HG03521 (cell line): Measurements from ENCODE around the gene HMBS.
"Not testable (repeated sequence)": the region's sequence is repeated elsewhere in the genome, so short reads cannot be mapped to it uniquely, and the experiment has no call there.

Source experiments
- ATAC-seq: cut with Tn5 transposase; IDR thresholded peaks from one replicate; pipeline ENCODE4 v1.9.1; 2021; ENCODE audit warnings: mild to moderate bottlenecking, moderate library complexity; ENCODE audit not compliant: unreplicated experiment

Gene HMBS

GRCh38 chr11:119084663-119085436 is at the start of gene HMBS:
TSS of gene HMBS (plus strand) at chr11:119084881. CDS start at chr11:119085034, 153 bp downstream.
- peak; percentile 89 for ATAC-seq

- no peak for ATAC-seq
Measured at GRCh38 chr11:119038884-119039283, 45.8 kb upstream of the HMBS start.

GRCh38 chr11:119039471-119039870 is 45.2 kb upstream of the HMBS start:
- ATAC-seq = not testable (repeated sequence)

- no peak for ATAC-seq
Measured at GRCh38 chr11:119041821-119042514, 42.7 kb upstream of the HMBS start.

- ATAC-seq = no peak
Measured at GRCh38 chr11:119042927-119043326, 41.8 kb upstream of the HMBS start.

GRCh38 chr11:119044708-119045107 is 40.0 kb upstream of the HMBS start:
- ATAC-seq = no peak

- no peak for ATAC-seq
Measured at GRCh38 chr11:119046489-119046888, 38.2 kb upstream of the HMBS start.

GRCh38 chr11:119047205-119047604 is 37.5 kb upstream of the HMBS start:
- ATAC-seq = no peak

GRCh38 chr11:119048644-119049043 is 36.0 kb upstream of the HMBS start:
- no peak for ATAC-seq

GRCh38 chr11:119049081-119049480 is 35.6 kb upstream of the HMBS start:
- no peak for ATAC-seq

- no peak for ATAC-seq
Measured at GRCh38 chr11:119051440-119052162, 33.1 kb upstream of the HMBS start.

- ATAC-seq = no peak
Measured at GRCh38 chr11:119052163-119052814, 32.4 kb upstream of the HMBS start.

GRCh38 chr11:119054418-119054817 is 30.3 kb upstream of the HMBS start:
- no peak for ATAC-seq

- no peak for ATAC-seq
Measured at GRCh38 chr11:119055901-119056300, 28.8 kb upstream of the HMBS start.

- ATAC-seq = peak; percentile 9
Measured at GRCh38 chr11:119056421-119056999, 28.2 kb upstream of the HMBS start.

GRCh38 chr11:119057000-119057769 is 27.5 kb upstream of the HMBS start, which contains the start of gene HYOU1:
TSS of gene HYOU1 (minus strand) at chr11:119057205. CDS start at chr11:119056160, 1,045 bp downstream.
- ATAC-seq = peak; percentile 89

- not testable (repeated sequence) for ATAC-seq
Measured at GRCh38 chr11:119059128-119059527, 25.6 kb upstream of the HMBS start.

- no peak for ATAC-seq
Measured at GRCh38 chr11:119061256-119061655, 23.4 kb upstream of the HMBS start.

GRCh38 chr11:119062779-119063178 is 21.9 kb upstream of the HMBS start:
- ATAC-seq = no peak

- ATAC-seq = no peak
Measured at GRCh38 chr11:119065369-119065768, 19.3 kb upstream of the HMBS start.
